Measurements from ENCODE around the gene GLP2R.

Gene GLP2R

DNA sequence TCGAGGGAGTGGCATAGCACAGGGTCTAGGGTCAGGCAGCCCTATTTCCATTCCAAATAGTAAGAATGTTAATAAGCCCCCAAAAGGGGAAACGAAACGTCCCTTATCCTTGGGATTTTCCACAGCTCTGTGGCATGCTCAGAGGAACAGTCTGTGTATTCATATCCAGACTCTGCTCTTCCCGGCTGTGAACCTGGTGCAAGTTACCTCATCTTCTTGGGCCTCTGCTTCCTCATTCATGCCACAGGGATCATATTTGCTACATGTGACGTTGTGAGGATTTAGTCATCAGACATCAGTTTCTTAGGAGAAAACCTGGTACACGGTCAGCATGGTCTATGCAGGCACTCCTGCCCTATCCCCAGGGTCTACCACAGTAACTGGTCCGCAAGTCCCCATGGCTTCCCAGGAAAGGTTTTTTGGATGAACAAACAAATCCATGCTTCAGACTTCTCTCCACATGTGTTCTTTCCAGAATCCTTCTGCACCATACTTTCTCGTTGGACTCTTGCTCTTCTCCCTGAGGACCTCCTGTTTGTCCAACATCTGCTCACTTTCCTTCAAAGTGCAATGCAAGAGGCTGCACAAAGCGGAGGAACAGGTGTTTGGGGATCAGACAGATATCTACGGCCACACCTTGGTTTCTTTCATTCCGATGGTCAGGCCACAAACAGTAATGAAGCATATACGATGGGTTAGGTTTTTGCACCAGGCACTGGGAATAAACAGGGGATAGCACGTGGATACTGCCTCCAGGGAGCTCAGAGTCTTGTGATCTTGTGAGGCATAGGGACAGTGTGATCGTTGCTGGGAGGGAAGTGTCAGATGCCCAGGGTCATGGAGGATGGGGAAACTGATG is 17.7 kb downstream of the GLP2R start:
- TF ChIP-seq, protein P1, sequence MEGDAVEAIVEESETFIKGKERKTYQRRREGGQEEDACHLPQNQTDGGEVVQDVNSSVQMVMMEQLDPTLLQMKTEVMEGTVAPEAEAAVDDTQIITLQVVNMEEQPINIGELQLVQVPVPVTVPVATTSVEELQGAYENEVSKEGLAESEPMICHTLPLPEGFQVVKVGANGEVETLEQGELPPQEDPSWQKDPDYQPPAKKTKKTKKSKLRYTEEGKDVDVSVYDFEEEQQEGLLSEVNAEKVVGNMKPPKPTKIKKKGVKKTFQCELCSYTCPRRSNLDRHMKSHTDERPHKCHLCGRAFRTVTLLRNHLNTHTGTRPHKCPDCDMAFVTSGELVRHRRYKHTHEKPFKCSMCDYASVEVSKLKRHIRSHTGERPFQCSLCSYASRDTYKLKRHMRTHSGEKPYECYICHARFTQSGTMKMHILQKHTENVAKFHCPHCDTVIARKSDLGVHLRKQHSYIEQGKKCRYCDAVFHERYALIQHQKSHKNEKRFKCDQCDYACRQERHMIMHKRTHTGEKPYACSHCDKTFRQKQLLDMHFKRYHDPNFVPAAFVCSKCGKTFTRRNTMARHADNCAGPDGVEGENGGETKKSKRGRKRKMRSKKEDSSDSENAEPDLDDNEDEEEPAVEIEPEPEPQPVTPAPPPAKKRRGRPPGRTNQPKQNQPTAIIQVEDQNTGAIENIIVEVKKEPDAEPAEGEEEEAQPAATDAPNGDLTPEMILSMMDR (IDR thresholded peaks at IDR 0.05) = no peak
- Histone ChIP-seq H3K27me3 (peaks cover 57% of the 10 kb centered on the region), H3K4me3 (ENCODE audit: low read depth in 1 of 2, low read length in 1 of 2) (no peak overlapping the region)

DNA sequence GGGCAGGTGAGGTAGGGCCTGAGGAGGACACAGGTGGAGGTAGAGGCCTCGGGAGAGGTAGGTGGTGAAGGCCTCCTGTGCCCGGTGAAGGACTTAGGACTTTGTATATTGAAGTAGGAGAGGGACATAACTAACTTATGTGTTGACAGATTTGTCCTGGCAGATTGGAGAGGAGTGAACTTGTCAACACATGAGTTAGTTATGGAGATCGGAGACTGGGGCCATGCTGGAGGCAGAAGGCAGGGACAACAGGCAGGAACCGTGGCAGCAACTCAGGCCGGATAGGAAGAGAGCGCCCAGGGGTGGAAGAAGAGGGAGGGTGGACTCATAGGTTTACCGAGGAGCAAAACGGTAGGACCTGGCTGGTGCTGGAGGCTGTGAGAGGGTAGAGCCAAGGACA is 18.4 kb downstream of the GLP2R start:
- Histone ChIP-seq H3K4me3 (ENCODE audit: low read depth in 1 of 2, low read length in 1 of 2) (no peak overlapping the region), H3K27me3 (peaks cover 49% of the 10 kb centered on the region), H3K4me1 (ENCODE audit: control insufficient read depth in 1 of 2, insufficient read depth in 1 of 2, low read depth in 1 of 2, low read length in 1 of 2) (no peaks in the 10 kb centered on the region), H3K9me3 (no peaks in the 10 kb centered on the region), H3K36me3 (no peaks in the 10 kb centered on the region), H3K27ac (no peak overlapping the region)
- TF ChIP-seq, protein P1 (IDR thresholded peaks at IDR 0.05) = no peak

More for the DNA sequence above, 17.7 kb downstream of the GLP2R start:
- no peaks in the 10 kb centered on the region for H3K4me1 ChIP-seq (ENCODE audit: control insufficient read depth in 1 of 2, insufficient read depth in 1 of 2, low read depth in 1 of 2, low read length in 1 of 2)
- H3K36me3 ChIP-seq = no peaks in the 10 kb centered on the region
- no peak overlapping the region for H3K27ac ChIP-seq
- H3K9me3 ChIP-seq = no peaks in the 10 kb centered on the region

DNA sequence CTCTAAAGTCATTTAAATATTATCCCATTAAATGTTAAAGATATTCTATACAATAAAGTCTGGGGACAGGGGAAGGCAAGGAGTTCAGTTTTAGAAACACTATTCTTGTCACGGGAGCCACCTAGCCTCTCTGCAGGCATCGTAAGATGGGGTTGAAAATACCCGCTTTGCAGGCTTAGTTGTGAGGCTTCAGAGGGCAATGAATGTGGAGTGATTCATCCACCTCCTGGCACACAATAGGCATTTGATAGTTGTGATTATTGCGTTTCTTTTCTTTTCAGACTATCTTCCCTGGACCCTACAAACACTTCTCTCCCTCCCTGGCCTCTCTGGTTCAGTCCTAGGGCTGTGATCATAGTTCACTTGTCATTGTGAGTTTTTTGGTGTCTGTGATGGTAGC is 19.6 kb downstream of the GLP2R start:
- H3K9me3 ChIP-seq = no peaks in the 10 kb centered on the region
- H3K4me3 ChIP-seq (ENCODE audit: low read depth in 1 of 2, low read length in 1 of 2) = no peak overlapping the region
- peaks cover 44% of the 10 kb centered on the region for H3K27me3 ChIP-seq
- no peaks in the 10 kb centered on the region for H3K4me1 ChIP-seq (ENCODE audit: control insufficient read depth in 1 of 2, insufficient read depth in 1 of 2, low read depth in 1 of 2, low read length in 1 of 2)
- H3K36me3 ChIP-seq = no peaks in the 10 kb centered on the region
- TF ChIP-seq, protein P1 (IDR thresholded peaks at IDR 0.05) = no peak
- H3K27ac ChIP-seq = no peak overlapping the region

DNA sequence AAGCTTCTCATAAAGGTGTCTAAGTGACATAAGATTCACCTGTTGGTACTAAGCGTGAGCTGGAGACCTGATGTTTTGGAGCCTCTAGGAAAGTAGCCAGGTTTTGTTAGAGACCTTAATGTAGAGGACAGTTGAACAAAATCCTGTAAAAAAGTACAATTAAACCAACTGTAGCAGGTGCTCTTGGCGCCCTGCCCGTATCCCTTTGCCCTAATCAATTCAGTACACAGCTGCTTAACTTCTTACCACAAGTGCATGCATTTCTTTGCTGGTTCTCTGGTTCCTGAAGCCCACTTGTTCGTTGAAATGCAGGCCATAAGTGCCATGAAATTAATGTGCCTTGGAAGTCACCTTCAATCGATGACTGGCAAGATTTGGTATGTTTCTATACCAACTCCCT is 24.4 kb downstream of the GLP2R start:
- Histone ChIP-seq H3K9me3 (no peaks in the 10 kb centered on the region), H3K4me3 (ENCODE audit: low read depth in 1 of 2, low read length in 1 of 2) (no peak overlapping the region), H3K27ac (no peak overlapping the region), H3K4me1 (ENCODE audit: control insufficient read depth in 1 of 2, insufficient read depth in 1 of 2, low read depth in 1 of 2, low read length in 1 of 2) (no peaks in the 10 kb centered on the region), H3K36me3 (no peaks in the 10 kb centered on the region), H3K27me3 (peaks cover 33% of the 10 kb centered on the region)
- TF ChIP-seq, protein P1 (IDR thresholded peaks at IDR 0.05) = no peak

DNA sequence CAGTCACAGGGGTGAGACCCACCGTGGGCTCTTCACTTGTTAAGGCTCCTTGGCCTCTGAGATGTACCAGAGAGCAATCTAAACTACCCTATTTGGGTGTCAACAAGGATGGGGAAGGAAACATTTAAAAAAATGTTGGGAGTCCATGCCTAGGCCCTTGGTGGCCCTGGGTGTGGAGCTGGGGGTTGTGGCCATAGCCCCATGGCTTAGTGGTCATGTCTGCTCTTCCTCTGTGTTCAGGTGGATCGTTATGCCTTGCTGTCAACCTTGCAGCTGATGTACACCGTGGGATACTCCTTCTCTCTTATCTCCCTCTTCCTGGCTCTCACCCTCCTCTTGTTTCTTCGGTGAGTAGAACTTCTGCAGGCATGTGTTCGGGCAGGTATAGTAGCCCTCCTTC is 28.5 kb downstream of the GLP2R start:
- Histone ChIP-seq H3K4me1 (ENCODE audit: control insufficient read depth in 1 of 2, insufficient read depth in 1 of 2, low read depth in 1 of 2, low read length in 1 of 2) (no peaks in the 10 kb centered on the region), H3K4me3 (ENCODE audit: low read depth in 1 of 2, low read length in 1 of 2) (no peak overlapping the region), H3K36me3 (no peaks in the 10 kb centered on the region), H3K9me3 (no peaks in the 10 kb centered on the region), H3K27me3 (peaks cover 10% of the 10 kb centered on the region), H3K27ac (no peak overlapping the region)
- TF ChIP-seq, protein P1 (IDR thresholded peaks at IDR 0.05) = no peak
